H9 (cell line): ENCODE data around the gene ZNF732. TPM values are rescaled to one million over a fixed set of nuclear protein-coding genes. Genes with fewer than 3 reads are reported as not detected.

ENCODE experiments used
- DNase-seq: peaks from one replicate; pipeline ENCODE4 v3.0.0-alpha.2; 2017
- H2AFZ ChIP-seq: one replicate; pipeline ENCODE4 v1.6.1; 2013; ENCODE audit warnings: mild to moderate bottlenecking, low read length, control low read depth, moderate library complexity
- H2AK5ac ChIP-seq: 2 replicates; pipeline ENCODE4 v1.6.1; 2013; ENCODE audit warnings: low read length, control low read depth, mixed read lengths; ENCODE audit not compliant: insufficient read length
- H2BK120ac ChIP-seq: one replicate; pipeline ENCODE4 v1.6.1; 2013; ENCODE audit warnings: low read depth, mild to moderate bottlenecking, low read length, control low read depth, inconsistent platforms; ENCODE audit not compliant: poor library complexity, severe bottlenecking
- H2BK12ac ChIP-seq: 2 replicates; pipeline ENCODE4 v1.6.1; 2013; ENCODE audit warnings: low read length, control low read depth, mixed read lengths, low read depth; ENCODE audit not compliant: insufficient read length
- H2BK15ac ChIP-seq: 2 replicates; pipeline ENCODE4 v1.6.1; 2013; ENCODE audit warnings: low read depth, low read length, control low read depth
- H2BK20ac ChIP-seq: one replicate; pipeline ENCODE4 v1.6.1; 2013; ENCODE audit warnings: low read depth, mild to moderate bottlenecking, low read length, control low read depth, inconsistent platforms; ENCODE audit not compliant: poor library complexity, severe bottlenecking
- H2BK5ac ChIP-seq: 2 replicates; pipeline ENCODE4 v1.6.1; 2013; ENCODE audit warnings: low read length, control low read depth, mixed read lengths; ENCODE audit not compliant: insufficient read length
- H3K14ac ChIP-seq: 2 replicates; pipeline ENCODE4 v1.6.1; 2013; ENCODE audit warnings: low read length, control low read depth; ENCODE audit not compliant: insufficient read depth
- H3K18ac ChIP-seq: 2 replicates; pipeline ENCODE4 v1.6.1; 2013; ENCODE audit warnings: low read depth, mild to moderate bottlenecking, mixed read lengths, low read length, control low read depth; ENCODE audit not compliant: insufficient read length
- H3K23ac ChIP-seq: 2 replicates; pipeline ENCODE4 v1.6.1; 2013; ENCODE audit warnings: low read length, control low read depth, mixed read lengths, low read depth; ENCODE audit not compliant: insufficient read length
- H3K23me2 ChIP-seq: 2 replicates; pipeline ENCODE4 v1.6.1; 2013; ENCODE audit warnings: low read depth, mild to moderate bottlenecking, mixed read lengths, low read length, control low read depth; ENCODE audit not compliant: insufficient read length, poor library complexity, severe bottlenecking
- H3K27ac ChIP-seq: 2 replicates; pipeline ENCODE4 v1.5.1; 2013; ENCODE audit warnings: low read length, control low read depth, mixed read lengths, low read depth; ENCODE audit not compliant: insufficient read length
- H3K27me3 ChIP-seq: 2 replicates; pipeline ENCODE4 v1.6.1; 2013; ENCODE audit warnings: low read length, control low read depth, inconsistent platforms; ENCODE audit not compliant: insufficient read depth
- H3K4ac ChIP-seq: 2 replicates; pipeline ENCODE4 v1.6.1; 2013; ENCODE audit warnings: low read depth, mild to moderate bottlenecking, control low read depth, inconsistent platforms, low read length, moderate library complexity
- H3K4me1 ChIP-seq: 2 replicates; pipeline ENCODE4 v1.6.1; 2013; ENCODE audit warnings: low read length, control low read depth, inconsistent platforms; ENCODE audit not compliant: insufficient read depth
- H3K4me2 ChIP-seq: 2 replicates; pipeline ENCODE4 v1.6.1; 2013; ENCODE audit warnings: low read length, control low read depth, mixed read lengths; ENCODE audit not compliant: insufficient read length, insufficient read depth
- H3K56ac ChIP-seq: 2 replicates; pipeline ENCODE4 v1.6.1; 2013; ENCODE audit warnings: low read depth, mild to moderate bottlenecking, mixed read lengths, low read length, control low read depth; ENCODE audit not compliant: insufficient read length
- H3K79me1 ChIP-seq: 2 replicates; pipeline ENCODE4 v1.6.1; 2013; ENCODE audit warnings: low read depth, mild to moderate bottlenecking, moderate library complexity, low read length, control low read depth, inconsistent platforms; ENCODE audit not compliant: insufficient read depth, poor library complexity, severe bottlenecking
- H3K79me2 ChIP-seq: 2 replicates; pipeline ENCODE4 v1.6.1; 2013; ENCODE audit warnings: low read length, control low read depth, inconsistent platforms; ENCODE audit not compliant: insufficient read depth
- H3K9ac ChIP-seq: 2 replicates; pipeline ENCODE4 v1.6.1; 2013; ENCODE audit warnings: low read length, control low read depth, mixed read lengths; ENCODE audit not compliant: insufficient read length; ENCODE audit errors: extremely low read depth
- H3K9me3 ChIP-seq: one replicate; pipeline ENCODE4 v1.6.1; 2013; ENCODE audit warnings: low read depth, low read length, inconsistent platforms; ENCODE audit not compliant: control insufficient read depth
- H3T11ph ChIP-seq: one replicate; pipeline ENCODE4 v1.6.1; 2013; ENCODE audit warnings: mild to moderate bottlenecking, low read length, control low read depth, inconsistent platforms
- H4K20me1 ChIP-seq: one replicate; pipeline ENCODE4 v1.6.1; 2013; ENCODE audit not compliant: control insufficient read depth, insufficient read length, insufficient read depth
- H4K5ac ChIP-seq: 2 replicates; pipeline ENCODE4 v1.6.1; 2013; ENCODE audit warnings: low read depth, mild to moderate bottlenecking, mixed read lengths, low read length, control low read depth; ENCODE audit not compliant: insufficient read length
- H4K8ac ChIP-seq: replicated peaks from 2 replicates; pipeline ENCODE4 v1.6.1; 2013; ENCODE audit warnings: low read length, control low read depth, mixed read lengths, low read depth; ENCODE audit not compliant: insufficient read length
- H4K91ac ChIP-seq: 2 replicates; pipeline ENCODE4 v1.6.1; 2013; ENCODE audit warnings: low read depth, mild to moderate bottlenecking, moderate library complexity, mixed read lengths, low read length, control low read depth; ENCODE audit not compliant: insufficient read length
- H3K27ac Mint-ChIP-seq, 3 experiments: 2 replicates in 2 of 3; 3 replicates in 1 of 3; pipeline ENCODE4 v1.8.0; 2020 to 2021; ENCODE audit warnings: mixed read lengths in 3 of 3, mild to moderate bottlenecking in 1 of 3, moderate library complexity in 1 of 3
- H3K27me3 Mint-ChIP-seq: 2 replicates; pipeline ENCODE4 v1.8.0; 2021; ENCODE audit warnings: low read depth, mild to moderate bottlenecking, moderate library complexity, mixed read lengths
- H3K36me3 Mint-ChIP-seq, 3 experiments: 2 replicates in 2 of 3; 3 replicates in 1 of 3; pipeline ENCODE4 v1.8.0; 2020 to 2021; ENCODE audit warnings: low read depth in 3 of 3, mixed read lengths in 3 of 3; ENCODE audit not compliant: insufficient read depth in 1 of 3
- H3K4me1 Mint-ChIP-seq, 2 experiments: 2 replicates each; pipeline ENCODE4 v1.8.0; 2020; ENCODE audit warnings: mixed read lengths in 2 of 2
- H3K4me3 Mint-ChIP-seq, 2 experiments: 2 replicates in 1 of 2; 3 replicates in 1 of 2; pipeline ENCODE4 v1.8.0; 2020 to 2021; ENCODE audit warnings: mild to moderate bottlenecking in 2 of 2, mixed read lengths in 2 of 2, moderate library complexity in 1 of 2
- H3K9me3 Mint-ChIP-seq, 2 experiments: 2 replicates in 1 of 2; 3 replicates in 1 of 2; pipeline ENCODE4 v1.8.0; 2020; ENCODE audit warnings: mild to moderate bottlenecking in 2 of 2, mixed read lengths in 2 of 2, moderate library complexity in 1 of 2
- CTCF ChIP-seq: fragments of 200-600 bp; sonication (generic); conservative IDR thresholded peaks from 3 replicates; pipeline ENCODE4 v1.8.0; 2021; ENCODE audit warnings: antibody characterized with exemption, mild to moderate bottlenecking
- WGBS: extraction: QIAGEN DNeasy Blood & Tissue Kit; methylation state at CpG from one replicate; pipeline ENCODE4 v1.1.7; 2013; ENCODE audit warnings: missing lambda C conversion rate, low lambda C conversion rate, mixed read lengths; ENCODE audit not compliant: insufficient read length; ENCODE audit errors: extremely low coverage; 5-methylcytosine and 5-hydroxymethylcytosine counted together
- total RNA-seq: library from RNA; stranded (reverse); gene quantifications from 2 replicates; pipeline ENCODE4 v1.2.1, GENCODE V29; 2021

The ZNF732 gene
- total RNA-seq, 1 experiment from 2014 or later = 13.6 TPM

- DNase-seq = no peak
- H2AFZ ChIP-seq = no peak overlapping the region
- H3K9me3 ChIP-seq = peaks cover 40% of the 10 kb centered on the region
- H3K23me2 ChIP-seq = no peaks in the 10 kb centered on the region
- H3K79me2 ChIP-seq = no peaks in the 10 kb centered on the region; the same call in 1 of the 2 replicates
- no peaks in the 10 kb centered on the region for H3K27me3 ChIP-seq
- no peak overlapping the region for H3K4ac ChIP-seq
- no peak overlapping the region for H3K4me2 ChIP-seq
- no peaks in the 10 kb centered on the region for H4K20me1 ChIP-seq
- Mint-ChIP-seq H3K27ac (no peak overlapping the region), H3K27me3 (peaks cover 6% of the 10 kb centered on the region; the same call in 1 of the 2 replicates), H3K36me3 (peaks cover 33 to 83% (median 71%) of the 10 kb centered on the region in 3 experiments), H3K9me3 (peaks cover 78 to 94% of the 10 kb centered on the region in 2 experiments), H3K4me1 (no peaks in the 10 kb centered on the region), H3K4me3 (no peak overlapping the region)
- no peak overlapping the region for H2BK120ac ChIP-seq
- no peak overlapping the region for H4K91ac ChIP-seq
- no peak overlapping the region for H3K23ac ChIP-seq
- no peak overlapping the region for H2BK5ac ChIP-seq
- no peak overlapping the region for H3T11ph ChIP-seq
- no peak overlapping the region for H3K9ac ChIP-seq
- no peak overlapping the region for H4K8ac ChIP-seq
- H3K27ac ChIP-seq = no peak overlapping the region
- no peak overlapping the region for H3K56ac ChIP-seq
- H2AK5ac ChIP-seq = no peak overlapping the region
- H3K18ac ChIP-seq = no peak overlapping the region
- no peaks in the 10 kb centered on the region for H3K4me1 ChIP-seq
- no CpG with 5 or more reads among the region's 3 CpGs for WGBS
- no peak overlapping the region for H3K14ac ChIP-seq
- H2BK20ac ChIP-seq = no peak overlapping the region
- no peak overlapping the region for H2BK12ac ChIP-seq
- no peak for TF ChIP-seq CTCF
- H3K79me1 ChIP-seq = no peaks in the 10 kb centered on the region
- no peak overlapping the region for H4K5ac ChIP-seq
- no peak overlapping the region for H2BK15ac ChIP-seq
Observed at GRCh38 chr4:271492-272103, 33.7 kb downstream of the ZNF732 start.
